PC-9 (cell line): Measurements from ENCODE around the gene GPR45.

Experiments used
- EZH2 ChIP-seq: fragments of 200-600 bp; sonication (generic); IDR thresholded peaks from 2 replicates; pipeline ENCODE4 v1.8.0; 2017; ENCODE audit warnings: antibody characterized with exemption, low read depth
- TF ChIP-seq, protein P1 (sequence below): fragments of 200-600 bp; sonication (generic); conservative IDR thresholded peaks from 2 replicates; pipeline ENCODE4 v1.6.1; 2017; ENCODE audit warnings: mixed run types, antibody characterized with exemption, mild to moderate bottlenecking, moderate library complexity

- TF ChIP-seq, protein P1, sequence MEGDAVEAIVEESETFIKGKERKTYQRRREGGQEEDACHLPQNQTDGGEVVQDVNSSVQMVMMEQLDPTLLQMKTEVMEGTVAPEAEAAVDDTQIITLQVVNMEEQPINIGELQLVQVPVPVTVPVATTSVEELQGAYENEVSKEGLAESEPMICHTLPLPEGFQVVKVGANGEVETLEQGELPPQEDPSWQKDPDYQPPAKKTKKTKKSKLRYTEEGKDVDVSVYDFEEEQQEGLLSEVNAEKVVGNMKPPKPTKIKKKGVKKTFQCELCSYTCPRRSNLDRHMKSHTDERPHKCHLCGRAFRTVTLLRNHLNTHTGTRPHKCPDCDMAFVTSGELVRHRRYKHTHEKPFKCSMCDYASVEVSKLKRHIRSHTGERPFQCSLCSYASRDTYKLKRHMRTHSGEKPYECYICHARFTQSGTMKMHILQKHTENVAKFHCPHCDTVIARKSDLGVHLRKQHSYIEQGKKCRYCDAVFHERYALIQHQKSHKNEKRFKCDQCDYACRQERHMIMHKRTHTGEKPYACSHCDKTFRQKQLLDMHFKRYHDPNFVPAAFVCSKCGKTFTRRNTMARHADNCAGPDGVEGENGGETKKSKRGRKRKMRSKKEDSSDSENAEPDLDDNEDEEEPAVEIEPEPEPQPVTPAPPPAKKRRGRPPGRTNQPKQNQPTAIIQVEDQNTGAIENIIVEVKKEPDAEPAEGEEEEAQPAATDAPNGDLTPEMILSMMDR, result no peak
- no peak for TF ChIP-seq EZH2
Measured at GRCh38 chr2:105249181-105249580, 7.6 kb downstream of the GPR45 start.
